HCT116 (cell line): ENCODE measurements around the gene CSGALNACT2. TPM values are rescaled to one million over a fixed set of nuclear protein-coding genes. Genes with fewer than 3 reads are reported as not detected.

Experiments
- ATAC-seq: fragments of 200-7000 bp; cut with Tn5 transposase; 2 replicates; pipeline ENCODE4 v1.9.1; 2020; ENCODE audit warnings: mild to moderate bottlenecking, moderate library complexity
- BruUV-seq: library from RNA; stranded (reverse); fragments of 400-500 nt; replicated peaks from 2 replicates; lab custom pipeline; 2021; lab: Mats Ljungman, UMichigan
- CTCF ChIA-PET: fragments of 300-600 bp; sonication (Branson Sonifier 250); formaldehyde crosslinking; loops from one replicate; lab custom pipeline; 2021; ENCODE audit warnings: antibody characterized with exemption; lab: Charles Lee
- POLR2A ChIA-PET: fragments of 300-600, 350-600 bp; sonication (Branson Sonifier 250); formaldehyde crosslinking; loops from one replicate; lab custom pipeline; 2021; ENCODE audit warnings: antibody characterized with exemption; lab: Charles Lee
- RAD21 ChIA-PET, 2 experiments: fragments of 300-600 bp; sonication (Branson Sonifier 250); formaldehyde crosslinking; loops; one replicate each; lab custom pipeline; 2023; ENCODE audit warnings: low total read pairs in 2 of 2; ENCODE audit not compliant: uncharacterized antibody in 2 of 2, unreplicated experiment in 2 of 2, low non-redundant PET in 1 of 2; lab: Charles Lee
- DNase-seq: peaks from one replicate; pipeline ENCODE4 v3.0.0-alpha.2; 2010; ENCODE audit warnings: low read depth, low spot score
- H2AFZ ChIP-seq: fragments of 200-600 bp; shearing (Covaris generic), sonication (generic); 2 replicates; pipeline ENCODE4 v1.6.1; 2017; ENCODE audit warnings: low read depth, mixed run types, mixed read lengths, antibody characterized with exemption, low read length; ENCODE audit not compliant: poor library complexity, severe bottlenecking
- H3K27ac ChIP-seq: 2 replicates; pipeline ENCODE4 v1.5.1; 2012; ENCODE audit warnings: low read depth, low read length
- H3K27me3 ChIP-seq: fragments of 200-600 bp; sonication (generic); 2 replicates; pipeline ENCODE4 v1.6.1; 2016; ENCODE audit warnings: mixed run types, low read length, mixed read lengths; ENCODE audit not compliant: insufficient read depth
- H3K36me3 ChIP-seq, 2 experiments: fragments of 200-500 bp in 1 of 2; fragments of 200-600 bp in 1 of 2; sonication (Bioruptor generic) in 1 of 2; sonication (generic) in 1 of 2; 2 replicates each; pipeline versions ENCODE4 v1.5.1 to v1.6.1; 2014 to 2016; ENCODE audit warnings: low read length in 2 of 2, inconsistent platforms in 1 of 2, mixed read lengths in 1 of 2, mixed run types in 1 of 2; ENCODE audit not compliant: insufficient read depth in 2 of 2, control insufficient read depth in 1 of 2
- H3K4me1 ChIP-seq, 2 experiments: fragments of 200-600 bp in 1 of 2; sonication (generic) in 1 of 2; 2 replicates each; pipeline versions ENCODE4 v1.5.1 to v1.6.1; 2012 to 2017; ENCODE audit warnings: low read length in 2 of 2, inconsistent platforms in 1 of 2, mild to moderate bottlenecking in 1 of 2, mixed read lengths in 1 of 2, mixed run types in 1 of 2, moderate library complexity in 1 of 2; ENCODE audit not compliant: insufficient read depth in 2 of 2, control insufficient read depth in 1 of 2
- H3K4me2 ChIP-seq: fragments of 200-600 bp; sonication (generic); 2 replicates; pipeline ENCODE4 v1.6.1; 2017; ENCODE audit warnings: mixed run types, low read length, mixed read lengths
- H3K4me3 ChIP-seq, 2 experiments: fragments of 200-600 bp in 1 of 2; sonication (generic) in 1 of 2; replicated peaks in 1 of 2; 2 replicates each; pipeline ENCODE4 v1.5.1; 2011 to 2016; ENCODE audit warnings: low read length in 2 of 2, control low read depth in 1 of 2, low read depth in 1 of 2, mild to moderate bottlenecking in 1 of 2, mixed read lengths in 1 of 2, mixed run types in 1 of 2
- H3K79me2 ChIP-seq: fragments of 200-600 bp; sonication (generic); 2 replicates; pipeline ENCODE4 v1.6.1; 2017; ENCODE audit warnings: mild to moderate bottlenecking, mixed run types, low read length, moderate library complexity, mixed read lengths; ENCODE audit not compliant: insufficient read depth
- H3K9ac ChIP-seq: fragments of 200-600 bp; sonication (generic); 2 replicates; pipeline ENCODE4 v1.6.1; 2016; ENCODE audit warnings: low read length, mixed read lengths
- H3K9me2 ChIP-seq: fragments of 200-600 bp; sonication (generic), shearing (Covaris generic); 2 replicates; pipeline ENCODE4 v1.6.1; 2017; ENCODE audit warnings: mixed run types, mild to moderate bottlenecking, moderate library complexity; ENCODE audit not compliant: insufficient read depth
- H3K9me3 ChIP-seq, 2 experiments: fragments of 200-500 bp in 1 of 2; fragments of 200-600 bp in 1 of 2; sonication (Bioruptor generic) in 1 of 2; sonication (generic) in 1 of 2; 2 replicates each; pipeline ENCODE4 v1.6.1; 2014 to 2017; ENCODE audit warnings: low read length in 2 of 2, mixed read lengths in 2 of 2, inconsistent platforms in 1 of 2, low read depth in 1 of 2, mild to moderate bottlenecking in 1 of 2, mixed run types in 1 of 2, moderate library complexity in 1 of 2; ENCODE audit not compliant: control insufficient read depth in 1 of 2, insufficient read depth in 1 of 2
- H4K20me1 ChIP-seq: fragments of 200-600 bp; sonication (generic), shearing (Covaris generic); 2 replicates; pipeline ENCODE4 v1.6.1; 2017; ENCODE audit warnings: mixed run types, mild to moderate bottlenecking, moderate library complexity; ENCODE audit not compliant: insufficient read depth
- SRF ChIP-seq: IDR thresholded peaks from 2 replicates; pipeline ENCODE4 v1.6.1; 2012; ENCODE audit warnings: low read depth
- ZFX ChIP-seq: fragments of 450-650 bp; IDR thresholded peaks from 2 replicates; pipeline ENCODE4 v1.6.1; 2017
- intact Hi-C: fragments of 100-400 bp; cut with micrococcal nuclease; formaldehyde crosslinking; loops from 2 replicates; pipeline ENCODE4 v1.10.0; 2022
- total RNA-seq: library from RNA; stranded (reverse); gene quantifications from one replicate; pipeline ENCODE4 v1.2.1, GENCODE V29; 2021; ENCODE audit not compliant: unreplicated experiment

CSGALNACT2 gene
- total RNA-seq, 1 experiment from 2014 or later: 9.9 TPM

DNA sequence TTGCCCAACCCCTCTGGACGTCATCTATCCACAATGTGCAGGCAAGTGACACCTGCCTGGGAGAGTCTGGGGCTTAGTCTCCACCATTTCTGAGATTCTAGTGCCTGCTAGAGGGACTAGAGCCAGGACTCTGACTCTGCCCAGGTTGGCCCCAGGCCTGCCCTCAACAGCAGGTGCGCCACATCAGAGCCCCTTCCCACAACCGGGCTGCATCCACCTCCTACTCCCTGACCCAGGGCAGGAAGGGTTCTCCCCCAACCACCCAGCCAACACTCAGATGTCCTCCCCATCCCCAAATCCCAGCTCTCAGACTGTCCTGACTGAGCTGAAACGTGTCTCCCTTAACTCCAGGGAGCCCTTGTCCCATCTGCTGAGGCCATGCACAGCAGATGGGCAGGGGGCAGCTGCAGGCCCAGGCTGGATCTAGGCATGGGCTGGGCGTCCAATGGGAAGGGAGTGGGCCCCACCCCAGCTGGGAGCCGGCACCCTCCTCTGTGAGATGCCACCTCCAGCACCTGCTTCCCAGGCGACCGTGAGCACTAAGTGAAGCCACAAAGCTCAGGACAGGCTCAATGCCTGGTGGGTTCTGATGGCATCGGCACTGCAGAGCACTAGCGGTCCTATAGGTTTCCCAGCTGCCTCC, 79.4 kb downstream of the CSGALNACT2 start:
- ATAC-seq: no peak
- no peak overlapping the region for H3K9ac ChIP-seq
- no peak overlapping the region for H3K4me3 ChIP-seq
- H2AFZ ChIP-seq: no peak overlapping the region
- no peaks in the 10 kb centered on the region for H4K20me1 ChIP-seq
- H3K4me1 ChIP-seq: peaks cover 0 to 18% of the 10 kb centered on the region in 2 experiments; a peak in 2 of 4 replicates
- H3K9me3 ChIP-seq: no peaks in the 10 kb centered on the region
- H3K27me3 ChIP-seq: no peaks in the 10 kb centered on the region
- no peaks in the 10 kb centered on the region for H3K79me2 ChIP-seq
- no peaks in the 10 kb centered on the region for H3K36me3 ChIP-seq
- BruUV-seq: no TSS peak
- no peak overlapping the region for H3K27ac ChIP-seq
- intact Hi-C loops: no loop called here
- no peak for TF ChIP-seq ZFX
- ChIA-PET RAD21 (no interaction called here), POLR2A (no interaction called here), CTCF (interaction anchor here (1.0 kb wide), 1 partner anchor 12 kb away, joined by 4 read pairs; no protein-coding TSS in a partner anchor)
- no peaks in the 10 kb centered on the region for H3K9me2 ChIP-seq
- no peak overlapping the region for H3K4me2 ChIP-seq
- no peak for DNase-seq

DNA sequence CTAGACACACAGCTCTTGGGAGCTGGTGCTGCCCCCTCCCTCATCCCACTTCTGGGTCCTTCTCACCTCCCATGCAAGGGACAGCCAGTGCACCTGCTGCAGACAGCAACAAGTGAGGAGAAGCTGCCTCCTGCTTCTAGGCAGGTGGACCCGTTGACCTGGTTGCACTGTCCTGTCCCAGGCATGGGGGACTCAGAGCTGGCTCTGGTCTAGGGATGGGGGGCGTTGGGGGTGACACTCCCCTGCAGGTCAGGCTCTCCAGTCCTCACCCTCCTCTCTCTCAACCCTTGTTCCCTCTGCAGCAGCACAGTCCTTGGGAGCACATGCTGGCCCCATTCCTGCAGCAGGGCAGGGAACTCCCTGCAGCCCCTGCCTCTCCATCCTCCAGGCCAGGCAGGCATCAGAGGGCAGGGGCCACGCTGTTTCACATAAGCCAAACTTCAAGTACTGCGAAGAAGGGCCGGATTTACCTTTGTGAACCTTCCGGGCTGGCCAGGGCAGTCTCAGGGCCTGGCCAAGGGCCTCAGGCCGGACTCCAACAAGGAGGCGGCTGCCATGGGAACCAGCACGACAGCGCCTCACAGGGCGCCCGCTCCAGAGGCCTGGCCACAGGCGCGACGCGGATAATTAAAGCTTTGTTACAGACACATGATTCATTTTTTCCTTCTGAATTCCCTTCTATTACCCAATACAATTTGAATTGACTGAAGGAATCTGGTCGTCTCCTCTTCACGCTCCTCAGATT, 80.1 kb downstream of the CSGALNACT2 start:
- no TSS peak for BruUV-seq
- no peak overlapping the region for H3K9ac ChIP-seq
- no peaks in the 10 kb centered on the region for H4K20me1 ChIP-seq
- H3K79me2 ChIP-seq: no peaks in the 10 kb centered on the region
- ChIA-PET CTCF (no interaction called here), RAD21 (no interaction called here), POLR2A (no interaction called here)
- peaks cover 0 to 18% of the 10 kb centered on the region in 2 experiments; a peak in 2 of 4 replicates for H3K4me1 ChIP-seq
- H2AFZ ChIP-seq: no peak overlapping the region
- H3K9me2 ChIP-seq: no peaks in the 10 kb centered on the region
- H3K36me3 ChIP-seq: no peaks in the 10 kb centered on the region
- intact Hi-C loops: no loop called here
- no peak overlapping the region for H3K4me2 ChIP-seq
- no peak for ATAC-seq
- no peak overlapping the region for H3K4me3 ChIP-seq
- no peak overlapping the region for H3K27ac ChIP-seq
- no peak for DNase-seq
- no peaks in the 10 kb centered on the region for H3K27me3 ChIP-seq
- no peak for TF ChIP-seq SRF
- H3K9me3 ChIP-seq: no peaks in the 10 kb centered on the region
